HepG2 (cell line): ENCODE measurements around the gene FAM174A. TPM values are rescaled to one million over a fixed set of nuclear protein-coding genes. Genes with fewer than 3 reads are reported as not detected.

ENCODE experiments used
- ATAC-seq: fragments of 200-7000 bp; cut with Tn5 transposase; 3 replicates; pipeline ENCODE4 v1.9.1; 2020; ENCODE audit warnings: mild to moderate bottlenecking, moderate library complexity
- BruUV-seq: library from RNA; stranded (reverse); fragments of 400-500 nt; replicated peaks from 2 replicates; lab custom pipeline; 2021; lab: Mats Ljungman, UMichigan
- CTCF ChIA-PET: fragments of 300-600 bp; formaldehyde crosslinking; extraction: SDS; loops from one replicate; lab custom pipeline; 2021; ENCODE audit warnings: low total read pairs, inconsistent platforms, low intra/inter-chr PET ratio; lab: Yijun Ruan, JAX
- POLR2A ChIA-PET: fragments of 350-600 bp; sonication (Branson Sonifier 250); formaldehyde crosslinking; loops from one replicate; lab custom pipeline; 2020; ENCODE audit warnings: antibody characterized with exemption, inconsistent platforms; lab: Yijun Ruan, JAX
- DNase-seq: peaks from one replicate; pipeline ENCODE4 v3.0.0-alpha.2; 2015; ENCODE audit warnings: low spot score
- FAIRE-seq: peaks from 3 replicates; lab custom pipeline; 2011; peaks lifted over from hg19 to GRCh38; lab: Jason Lieb, UNC
- H2AFZ ChIP-seq: one replicate; pipeline ENCODE4 v1.6.1; 2011; ENCODE audit warnings: low read length, inconsistent platforms
- H3K27ac ChIP-seq: fragments of 300-600 bp; 3 replicates; pipeline ENCODE4 v1.8.0; 2011; ENCODE audit warnings: mixed run types, mild to moderate bottlenecking, mixed read lengths, low read length, inconsistent platforms; ENCODE audit not compliant: insufficient read depth; ENCODE audit errors: extremely low read length
- H3K27me3 ChIP-seq, 2 experiments: fragments of 200-600 bp in 1 of 2; 2 replicates in 1 of 2; 3 replicates in 1 of 2; pipeline versions ENCODE4 v1.6.0 to v1.8.0; 2011; ENCODE audit warnings: low read length in 2 of 2, mild to moderate bottlenecking in 2 of 2, moderate library complexity in 2 of 2, inconsistent platforms in 1 of 2; ENCODE audit not compliant: insufficient read depth in 2 of 2, control insufficient read depth in 1 of 2
- H3K36me3 ChIP-seq, 2 experiments: fragments of 200-600 bp in 1 of 2; replicated peaks in 1 of 2; 2 replicates in 1 of 2; 3 replicates in 1 of 2; pipeline versions ENCODE4 v1.5.1 to v1.8.0; 2011; ENCODE audit warnings: low read length in 2 of 2, inconsistent platforms in 1 of 2; ENCODE audit not compliant: insufficient read depth in 2 of 2, control insufficient read depth in 1 of 2
- H3K4me1 ChIP-seq: 2 replicates; pipeline ENCODE4 v1.5.1; 2012; ENCODE audit warnings: low read length, inconsistent platforms; ENCODE audit not compliant: insufficient read depth
- H3K4me2 ChIP-seq: 2 replicates; pipeline ENCODE4 v1.6.0; 2011; ENCODE audit warnings: low read depth, low read length, inconsistent platforms
- H3K4me3 ChIP-seq, 3 experiments: fragments of 200-600 bp in 1 of 3; sonication (generic), shearing (Covaris generic) in 1 of 3; replicated peaks in 1 of 3; 2 replicates each; pipeline ENCODE4 v1.5.1; 2011 to 2016; ENCODE audit warnings: low read length in 3 of 3, inconsistent platforms in 2 of 3, low read depth in 2 of 3, mild to moderate bottlenecking in 2 of 3, control low read depth in 1 of 3, mixed read lengths in 1 of 3; ENCODE audit not compliant: insufficient read depth in 1 of 3
- H3K79me2 ChIP-seq: one replicate; pipeline ENCODE4 v1.6.1; 2011; ENCODE audit warnings: low read length, inconsistent platforms; ENCODE audit not compliant: insufficient read depth
- H3K9ac ChIP-seq: 2 replicates; pipeline ENCODE4 v1.6.0; 2011; ENCODE audit warnings: mild to moderate bottlenecking, low read depth, low read length, inconsistent platforms; ENCODE audit not compliant: insufficient read depth
- H3K9me3 ChIP-seq: 2 replicates; pipeline ENCODE4 v1.5.1; 2012; ENCODE audit warnings: mild to moderate bottlenecking, low read length
- H4K20me1 ChIP-seq: 2 replicates; pipeline ENCODE4 v1.6.0; 2011; ENCODE audit warnings: inconsistent platforms, mild to moderate bottlenecking, low read length, moderate library complexity; ENCODE audit not compliant: insufficient read depth
- CBX5 ChIP-seq: sonication (generic); formaldehyde crosslinking; IDR thresholded peaks from 2 replicates; pipeline ENCODE4 v1.4.0; 2020; ENCODE audit warnings: missing genetic modification reagents, borderline replicate concordance
- GFI1 ChIP-seq: sonication (generic); formaldehyde crosslinking; IDR thresholded peaks from 2 replicates; pipeline ENCODE4 v1.5.0; 2020; ENCODE audit warnings: missing genetic modification reagents, mild to moderate bottlenecking, borderline replicate concordance
- MIER3 ChIP-seq: IDR thresholded peaks from 2 replicates; pipeline ENCODE4 v1.6.1; 2016; ENCODE audit warnings: missing compliant biosample characterization, borderline replicate concordance
- MYNN ChIP-seq: sonication (generic); formaldehyde crosslinking; IDR thresholded peaks from 2 replicates; pipeline ENCODE4 v1.4.0; 2020; ENCODE audit warnings: mild to moderate bottlenecking, low read depth, missing genetic modification reagents
- PHF20 ChIP-seq: sonication (generic); formaldehyde crosslinking; IDR thresholded peaks from 2 replicates; pipeline ENCODE4 v1.5.0; 2020; ENCODE audit warnings: mild to moderate bottlenecking, missing genetic modification reagents
- RFX1 ChIP-seq: fragments of 450-650 bp; IDR thresholded peaks from 2 replicates; pipeline ENCODE4 v1.6.1; 2017
- ZFP62 ChIP-seq: sonication (generic); formaldehyde crosslinking; IDR thresholded peaks from 2 replicates; pipeline ENCODE4 v1.4.0; 2020; ENCODE audit warnings: missing genetic modification reagents
- ZNF44 ChIP-seq: sonication (generic); formaldehyde crosslinking; IDR thresholded peaks from 2 replicates; pipeline ENCODE4 v1.5.1; 2020; ENCODE audit warnings: mild to moderate bottlenecking, missing genetic modification reagents
- ZNF530 ChIP-seq: sonication (generic); formaldehyde crosslinking; IDR thresholded peaks from 2 replicates; pipeline ENCODE4 v1.5.0; 2020; ENCODE audit warnings: low read depth, mild to moderate bottlenecking, missing genetic modification reagents
- ZNF772 ChIP-seq: sonication (generic); formaldehyde crosslinking; IDR thresholded peaks from 2 replicates; pipeline ENCODE4 v1.5.0; 2020; ENCODE audit warnings: mild to moderate bottlenecking, missing genetic modification reagents
- WGBS: methylation state at CpG from one replicate; pipeline ENCODE4 v1.1.6; 2017; ENCODE audit warnings: low lambda C conversion rate; 5-methylcytosine and 5-hydroxymethylcytosine counted together
- in situ Hi-C: cut with HindIII; loops from 2 replicates; pipeline ENCODE4 v1.10.0; 2017; ENCODE audit warnings: low pct_unique_long_range_greater_than_20kb; ENCODE audit not compliant: extremely low pct_ligation_motif_present
- intact Hi-C: fragments of 100-400 bp; cut with micrococcal nuclease; formaldehyde crosslinking; loops from one replicate; pipeline ENCODE4 v1.10.0; 2022; ENCODE audit not compliant: unreplicated experiment
- polyA plus RNA-seq, 8 experiments: library from polyadenylated mRNA; depleted of rRNA in 3 of 8; stranded (reverse) in 7 of 8; unstranded in 1 of 8; fragments of >200 nt; fragmentation: Illumina TruSeq in 4 of 8; extraction: Trizol in 4 of 8; gene quantifications; 2 replicates each; pipeline versions ENCODE4 v1.2.1 to v1.2.3, GENCODE V29; 2011 to 2016; ENCODE audit warnings: low read depth in 4 of 8, missing spikeins in 1 of 8, mixed read lengths in 1 of 8; ENCODE audit not compliant: insufficient read depth in 1 of 8
- total RNA-seq, 5 experiments: library from RNA; depleted of rRNA; stranded (reverse); fragments of >200 nt; fragmentation: Illumina TruSeq; extraction: Trizol; gene quantifications; 2 replicates each; pipeline ENCODE4 v1.2.3, GENCODE V29; 2016; ENCODE audit warnings: low read depth in 1 of 5
- TF ChIP-seq, protein P1 (sequence below): IDR thresholded peaks from 2 replicates; pipeline ENCODE4 v1.6.1; 2016; ENCODE audit warnings: low read depth, missing genetic modification reagents, missing compliant biosample characterization
- TF ChIP-seq, protein P2 (sequence below): sonication (generic); formaldehyde crosslinking; IDR thresholded peaks from 2 replicates; pipeline ENCODE4 v1.4.0; 2020; ENCODE audit warnings: missing genetic modification reagents, low read depth, mild to moderate bottlenecking, borderline replicate concordance
- TF ChIP-seq, protein P3 (sequence below): sonication (generic); formaldehyde crosslinking; IDR thresholded peaks from 2 replicates; pipeline ENCODE4 v1.5.0; 2020; ENCODE audit warnings: missing genetic modification reagents

Gene FAM174A
- total and polyA plus RNA-seq, 2 of the 13 experiments (the other 11 are each of a cell fraction or from before 2014, with no cell fraction given) = 6.8 to 7.8 TPM

DNA sequence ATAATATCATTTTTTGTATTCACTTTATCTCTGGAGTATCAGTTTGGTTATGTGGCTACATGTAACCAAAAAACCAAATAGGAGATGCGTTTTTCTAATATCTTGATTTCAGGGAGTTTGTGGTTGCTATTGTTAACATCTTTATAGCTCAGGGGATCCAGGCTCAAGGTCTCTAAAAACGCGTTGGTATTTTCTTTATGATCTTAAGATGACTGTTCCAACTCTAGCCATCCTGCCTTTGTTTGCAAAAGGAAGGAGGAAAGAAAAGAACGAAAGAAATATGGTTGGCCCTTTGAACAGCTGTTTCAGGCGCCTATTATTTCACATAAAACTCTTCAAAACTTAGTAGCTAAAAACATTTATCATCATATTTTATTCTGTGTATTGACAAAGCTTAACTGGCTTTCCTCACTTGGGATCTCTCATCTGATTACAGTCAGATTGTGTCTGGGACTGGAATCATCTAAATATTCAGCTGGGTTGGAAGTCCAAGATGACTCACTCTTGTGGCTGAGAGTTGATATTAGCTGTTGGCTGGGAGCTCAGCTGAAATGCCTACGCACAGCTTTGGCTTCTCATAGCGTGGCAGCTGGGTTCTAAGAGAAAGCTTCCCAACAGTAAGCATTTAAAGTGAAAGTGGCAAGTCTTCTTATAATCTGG is 60.1 kb downstream of the FAM174A start (continued):
- TF ChIP-seq, protein P1, sequence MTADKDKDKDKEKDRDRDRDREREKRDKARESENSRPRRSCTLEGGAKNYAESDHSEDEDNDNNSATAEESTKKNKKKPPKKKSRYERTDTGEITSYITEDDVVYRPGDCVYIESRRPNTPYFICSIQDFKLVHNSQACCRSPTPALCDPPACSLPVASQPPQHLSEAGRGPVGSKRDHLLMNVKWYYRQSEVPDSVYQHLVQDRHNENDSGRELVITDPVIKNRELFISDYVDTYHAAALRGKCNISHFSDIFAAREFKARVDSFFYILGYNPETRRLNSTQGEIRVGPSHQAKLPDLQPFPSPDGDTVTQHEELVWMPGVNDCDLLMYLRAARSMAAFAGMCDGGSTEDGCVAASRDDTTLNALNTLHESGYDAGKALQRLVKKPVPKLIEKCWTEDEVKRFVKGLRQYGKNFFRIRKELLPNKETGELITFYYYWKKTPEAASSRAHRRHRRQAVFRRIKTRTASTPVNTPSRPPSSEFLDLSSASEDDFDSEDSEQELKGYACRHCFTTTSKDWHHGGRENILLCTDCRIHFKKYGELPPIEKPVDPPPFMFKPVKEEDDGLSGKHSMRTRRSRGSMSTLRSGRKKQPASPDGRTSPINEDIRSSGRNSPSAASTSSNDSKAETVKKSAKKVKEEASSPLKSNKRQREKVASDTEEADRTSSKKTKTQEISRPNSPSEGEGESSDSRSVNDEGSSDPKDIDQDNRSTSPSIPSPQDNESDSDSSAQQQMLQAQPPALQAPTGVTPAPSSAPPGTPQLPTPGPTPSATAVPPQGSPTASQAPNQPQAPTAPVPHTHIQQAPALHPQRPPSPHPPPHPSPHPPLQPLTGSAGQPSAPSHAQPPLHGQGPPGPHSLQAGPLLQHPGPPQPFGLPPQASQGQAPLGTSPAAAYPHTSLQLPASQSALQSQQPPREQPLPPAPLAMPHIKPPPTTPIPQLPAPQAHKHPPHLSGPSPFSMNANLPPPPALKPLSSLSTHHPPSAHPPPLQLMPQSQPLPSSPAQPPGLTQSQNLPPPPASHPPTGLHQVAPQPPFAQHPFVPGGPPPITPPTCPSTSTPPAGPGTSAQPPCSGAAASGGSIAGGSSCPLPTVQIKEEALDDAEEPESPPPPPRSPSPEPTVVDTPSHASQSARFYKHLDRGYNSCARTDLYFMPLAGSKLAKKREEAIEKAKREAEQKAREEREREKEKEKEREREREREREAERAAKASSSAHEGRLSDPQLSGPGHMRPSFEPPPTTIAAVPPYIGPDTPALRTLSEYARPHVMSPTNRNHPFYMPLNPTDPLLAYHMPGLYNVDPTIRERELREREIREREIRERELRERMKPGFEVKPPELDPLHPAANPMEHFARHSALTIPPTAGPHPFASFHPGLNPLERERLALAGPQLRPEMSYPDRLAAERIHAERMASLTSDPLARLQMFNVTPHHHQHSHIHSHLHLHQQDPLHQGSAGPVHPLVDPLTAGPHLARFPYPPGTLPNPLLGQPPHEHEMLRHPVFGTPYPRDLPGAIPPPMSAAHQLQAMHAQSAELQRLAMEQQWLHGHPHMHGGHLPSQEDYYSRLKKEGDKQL (CRISPR knock-in tag) = no peak
- TF ChIP-seq, protein P2, sequence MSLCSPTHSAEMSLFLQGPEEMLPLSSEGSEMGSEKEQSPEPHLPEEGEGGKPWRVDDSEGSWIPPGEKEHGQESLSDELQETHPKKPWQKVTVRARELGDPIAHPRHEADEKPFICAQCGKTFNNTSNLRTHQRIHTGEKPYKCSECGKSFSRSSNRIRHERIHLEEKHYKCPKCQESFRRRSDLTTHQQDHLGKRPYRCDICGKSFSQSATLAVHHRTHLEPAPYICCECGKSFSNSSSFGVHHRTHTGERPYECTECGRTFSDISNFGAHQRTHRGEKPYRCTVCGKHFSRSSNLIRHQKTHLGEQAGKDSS (CRISPR knock-in tag) = no peak
- TF ChIP-seq CBX5 (CRISPR knock-in tag) = no peak
- no peak for TF ChIP-seq ZNF530 (CRISPR knock-in tag)

DNA sequence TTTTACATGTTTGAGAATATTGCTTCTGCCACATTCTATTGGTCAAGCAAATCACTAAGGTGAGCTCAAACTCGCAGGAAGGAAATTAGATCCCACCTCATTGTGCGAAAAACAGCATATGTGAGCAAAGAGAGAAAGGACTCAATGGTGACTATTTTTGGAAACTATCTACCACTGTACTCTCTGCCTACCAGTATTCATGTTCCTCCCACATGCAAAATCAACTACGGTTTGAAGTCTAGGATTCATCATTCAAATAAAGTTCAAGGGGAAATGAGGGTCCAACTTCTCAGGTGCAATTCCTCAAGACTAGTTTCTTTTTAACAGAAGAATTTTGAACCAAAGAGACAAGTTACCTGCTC is 60.6 kb downstream of the FAM174A start:
- no peak overlapping the region for H3K9ac ChIP-seq
- no peaks in the 10 kb centered on the region for H3K27me3 ChIP-seq
- no peaks in the 10 kb centered on the region for H3K36me3 ChIP-seq
- in situ Hi-C loops = no loop called here
- WGBS = 47% methylated on average over 3 of the region's 3 CpGs
- peak; percentile 46 for ATAC-seq
- H3K9me3 ChIP-seq = no peaks in the 10 kb centered on the region
- H2AFZ ChIP-seq = no peak overlapping the region
- no peak overlapping the region for H3K27ac ChIP-seq
- BruUV-seq = no TSS peak
- H4K20me1 ChIP-seq = no peaks in the 10 kb centered on the region
- intact Hi-C loops = no loop called here
- H3K4me3 ChIP-seq = no peak overlapping the region
- no peaks in the 10 kb centered on the region for H3K79me2 ChIP-seq
- CTCF ChIA-PET = no interaction called here
- peaks cover 4% of the 10 kb centered on the region; the same call in 1 of the 2 replicates for H3K4me1 ChIP-seq
- no peak for FAIRE-seq
- TF ChIP-seq ZFP62 (no peak), ZNF44 (CRISPR knock-in tag) (no peak), MIER3 (CRISPR knock-in tag) (no peak), PHF20 (CRISPR knock-in tag) (no peak), ZNF772 (no peak), GFI1 (CRISPR knock-in tag) (no peak), RFX1 (no peak), MYNN (no peak)
- TF ChIP-seq, protein P3, sequence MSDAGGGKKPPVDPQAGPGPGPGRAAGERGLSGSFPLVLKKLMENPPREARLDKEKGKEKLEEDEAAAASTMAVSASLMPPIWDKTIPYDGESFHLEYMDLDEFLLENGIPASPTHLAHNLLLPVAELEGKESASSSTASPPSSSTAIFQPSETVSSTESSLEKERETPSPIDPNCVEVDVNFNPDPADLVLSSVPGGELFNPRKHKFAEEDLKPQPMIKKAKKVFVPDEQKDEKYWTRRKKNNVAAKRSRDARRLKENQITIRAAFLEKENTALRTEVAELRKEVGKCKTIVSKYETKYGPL (CRISPR knock-in tag) = no peak
- POLR2A ChIA-PET = no interaction called here
- H3K4me2 ChIP-seq = peak overlapping the region; percentile 37
- no peak for DNase-seq
